Right lobe of liver (tissue), 6 donors: ENCODE data around the gene SLC39A7. TPM values are rescaled to one million over a fixed set of nuclear protein-coding genes. Genes with fewer than 3 reads are reported as not detected.

Source experiments
- ATAC-seq, 4 donors: fragments of 200-7000 bp; cut with Tn5 transposase; one replicate each; pipeline ENCODE4 v1.9.1; 2020; ENCODE audit warnings: mild to moderate bottlenecking in 4 of 4, moderate library complexity in 4 of 4
- DNase-seq, 3 donors: peaks; one replicate each; pipeline ENCODE4 v3.0.0-alpha.2; 2020
- H3K27ac ChIP-seq, 3 donors: fragments of 200-600 bp; one replicate each; pipeline ENCODE4 v1.8.0; 2022
- H3K27me3 ChIP-seq, 2 donors: fragments of 200-600 bp; one replicate each; pipeline ENCODE4 v1.8.0; 2022
- H3K36me3 ChIP-seq, 4 donors: fragments of 200-600 bp; sonication (generic) in 1 of 4; one replicate each; pipeline versions ENCODE4 v1.5.1 to v1.8.0; 2017 to 2022; ENCODE audit warnings: control low read depth in 1 of 4
- H3K4me1 ChIP-seq, 4 donors: fragments of 200-600 bp; sonication (generic) in 1 of 4; one replicate each; pipeline versions ENCODE4 v1.5.1 to v1.8.0; 2017 to 2022; ENCODE audit warnings: control low read depth in 1 of 4
- H3K4me3 ChIP-seq, 3 donors: fragments of 200-600 bp; one replicate each; pipeline ENCODE4 v1.8.0; 2022
- H3K9me3 ChIP-seq, 4 donors: fragments of 200-600 bp; sonication (generic) in 1 of 4; one replicate each; pipeline versions ENCODE4 v1.5.1 to v1.8.0; 2017 to 2022; ENCODE audit warnings: control low read depth in 1 of 4
- CTCF ChIP-seq, 4 donors: fragments of 200-600 bp in 3 of 4; fragments of 450-650 bp in 1 of 4; IDR thresholded peaks; one replicate each; pipeline versions ENCODE4 v1.5.1 to v1.8.0; 2016 to 2022; ENCODE audit warnings: antibody characterized with exemption in 4 of 4, mild to moderate bottlenecking in 2 of 4
- POLR2A ChIP-seq: fragments of 450-650 bp; IDR thresholded peaks from one replicate; pipeline ENCODE4 v1.6.1; 2017; ENCODE audit warnings: antibody characterized with exemption, mild to moderate bottlenecking
- WGBS: methylation state at CpG from one replicate; pipeline ENCODE4 v1.1.6; 2018; ENCODE audit warnings: low coverage, low lambda C conversion rate; ENCODE audit not compliant: insufficient coverage; ENCODE audit errors: missing lambda C conversion rate; 5-methylcytosine and 5-hydroxymethylcytosine counted together
- intact Hi-C, 2 donors: fragments of 100-400 bp; cut with DNase I; formaldehyde crosslinking; loops; one replicate each; pipeline versions ENCODE4 v1.11.2 to v1.14.1; 2022
- total RNA-seq, 6 experiments: library from RNA; depleted of rRNA in 2 of 6; stranded (reverse); fragments of >200 nt in 2 of 6; fragmentation: NEBNext Ultra II Directional in 3 of 6; extraction: Animal tissue kit (Norgen Biotek cat#: 25700) in 3 of 6; gene quantifications; one replicate each; pipeline versions ENCODE4 v1.1.0 to v1.2.4, GENCODE V29; 2016 to 2023
- donor health status: DM: no; HTN: yes; CAD: no.
- donor health status: DM: no; HTN: no; CAD: no.
- donor health status: DM: no; HTN: no; CAD: no.
- donor health status: DM: no; HTN: yes; CAD: no.
- donor health status: DM: no; HTN: yes; CAD: no.

Gene SLC39A7
- total RNA-seq, 6 experiments from 2014 or later, result 33.5 to 61.4 (median 50.1) TPM

GRCh38 chr6:33156964-33157363 lies 43.7 kb upstream of the SLC39A7 start:
- Histone ChIP-seq H3K4me1 (peaks cover 0 to 4% (median 0%) of the 10 kb centered on the region in 4 donors), H3K4me3 (no peak overlapping the region), H3K9me3 (no peaks in the 10 kb centered on the region), H3K27ac (no peak overlapping the region), H3K36me3 (no peaks in the 10 kb centered on the region), H3K27me3 (no peaks in the 10 kb centered on the region)
- intact Hi-C loops, result no loop called here
- ATAC-seq, result no peak
- no peak for DNase-seq
- 70% methylated on average over 2 of the region's 2 CpGs for WGBS
- TF ChIP-seq POLR2A (no peak), CTCF (IDR thresholded peaks at IDR 0.05) (no peak)

GRCh38 chr6:33160096-33160495 lies 40.6 kb upstream of the SLC39A7 start:
- no peak overlapping the region for H3K27ac ChIP-seq
- no peaks in the 10 kb centered on the region for H3K9me3 ChIP-seq
- DNase-seq (no peak), ATAC-seq (no peak)
- 82% methylated on average over 7 of the region's 11 CpGs for WGBS
- H3K36me3 ChIP-seq, result no peaks in the 10 kb centered on the region
- H3K27me3 ChIP-seq, result no peaks in the 10 kb centered on the region
- TF ChIP-seq POLR2A, result no peak
- TF ChIP-seq CTCF (IDR thresholded peaks at IDR 0.05), result no peak
- intact Hi-C loops, result loop anchor here in 1 of 2 donors (10.0 kb wide), 1 partner anchor 85 kb away; no protein-coding TSS in a partner anchor
- peaks cover 0 to 4% (median 0%) of the 10 kb centered on the region in 4 donors for H3K4me1 ChIP-seq
- H3K4me3 ChIP-seq, result no peak overlapping the region

- Histone ChIP-seq H3K36me3 (no peaks in the 10 kb centered on the region), H3K9me3 (no peaks in the 10 kb centered on the region), H3K27me3 (no peaks in the 10 kb centered on the region), H3K27ac (no peak overlapping the region), H3K4me3 (no peak overlapping the region), H3K4me1 (peaks cover 0 to 4% (median 0%) of the 10 kb centered on the region in 4 donors)
- DNase-seq, result no peak
- TF ChIP-seq POLR2A (no peak), CTCF (IDR thresholded peaks at IDR 0.05) (no peak)
- ATAC-seq, result peak; percentile 12 to 26 (median 22)
- intact Hi-C loops, result loop anchor here in 1 of 2 donors (10.0 kb wide), 1 partner anchor 84 kb away; no protein-coding TSS in a partner anchor
- 25% methylated on average over 10 of the region's 13 CpGs for WGBS
Measured at GRCh38 chr6:33160728-33161344, 39.8 kb upstream of the SLC39A7 start.

GRCh38 chr6:33161354-33162331 lies 39.0 kb upstream of the SLC39A7 start:
- TF ChIP-seq POLR2A (no peak), CTCF (IDR thresholded peaks at IDR 0.05) (peak; percentile 90 to 94 (median 92))
- peak overlapping the region in 1 of 3 donors; percentile 16 for H3K27ac ChIP-seq
- H3K9me3 ChIP-seq, result no peaks in the 10 kb centered on the region
- no peaks in the 10 kb centered on the region for H3K36me3 ChIP-seq
- 7% methylated on average over 6 of the region's 58 CpGs for WGBS
- DNase-seq (peak; percentile 82 to 86 (median 83)), ATAC-seq (peak; percentile 93 to 99 (median 98))
- H3K4me1 ChIP-seq, result peaks cover 0 to 4% (median 0%) of the 10 kb centered on the region in 4 donors
- peak overlapping the region; percentile 42 to 52 (median 42) for H3K4me3 ChIP-seq
- H3K27me3 ChIP-seq, result no peaks in the 10 kb centered on the region
- intact Hi-C loops, result loop anchor here in 1 of 2 donors (10.0 kb wide), 1 partner anchor 83 kb away; no protein-coding TSS in a partner anchor
